Lower lobe of right lung (tissue), 2 donors: ENCODE results near the gene CLDN3. TPM values are rescaled to one million over a fixed set of nuclear protein-coding genes. Genes with fewer than 3 reads are reported as not detected.

ENCODE experiments used
- ATAC-seq, 2 donors: fragments of 200-7000 bp; cut with Tn5 transposase; one replicate each; pipeline ENCODE4 v1.9.1; 2020 to 2022; ENCODE audit warnings: mild to moderate bottlenecking in 2 of 2, moderate library complexity in 2 of 2
- DNase-seq: peaks from one replicate; pipeline ENCODE4 v3.0.0-alpha.2; 2020
- H3K27ac ChIP-seq: fragments of 200-600 bp; one replicate; pipeline ENCODE4 v1.8.0; 2022
- H3K27me3 ChIP-seq: fragments of 200-600 bp; one replicate; pipeline ENCODE4 v1.8.0; 2022; ENCODE audit warnings: low read depth
- H3K36me3 ChIP-seq: fragments of 200-600 bp; one replicate; pipeline ENCODE4 v1.8.0; 2022; ENCODE audit warnings: mild to moderate bottlenecking
- H3K4me1 ChIP-seq: fragments of 200-600 bp; one replicate; pipeline ENCODE4 v1.8.0; 2022
- H3K4me3 ChIP-seq: fragments of 200-600 bp; one replicate; pipeline ENCODE4 v1.8.0; 2022; ENCODE audit warnings: mild to moderate bottlenecking
- H3K9me3 ChIP-seq: fragments of 200-600 bp; one replicate; pipeline ENCODE4 v1.8.0; 2022
- CTCF ChIP-seq: fragments of 200-600 bp; IDR thresholded peaks from one replicate; pipeline ENCODE4 v1.8.0; 2022; ENCODE audit warnings: antibody characterized with exemption, mild to moderate bottlenecking
- intact Hi-C: fragments of 100-400 bp; cut with DNase I; formaldehyde crosslinking; loops from one replicate; pipeline ENCODE4 v1.11.0; 2022
- total RNA-seq: library from RNA; stranded (reverse); fragmentation: NEBNext Ultra II Directional; extraction: Animal tissue kit (Norgen Biotek cat#: 25700); gene quantifications from one replicate; pipeline ENCODE4 v1.2.1, GENCODE V29; 2021
- donor health status: DM: no; HTN: yes; CAD: no; lungs with severe emphysema.

The CLDN3 gene
- total RNA-seq, 1 donor from 2014 or later = 12.8 TPM

- intact Hi-C loops = no loop called here
- Histone ChIP-seq H3K4me3 (no peak overlapping the region), H3K27ac (no peak overlapping the region), H3K36me3 (peaks cover 17% of the 10 kb centered on the region), H3K4me1 (peaks cover 25% of the 10 kb centered on the region), H3K27me3 (no peaks in the 10 kb centered on the region), H3K9me3 (no peaks in the 10 kb centered on the region)
- no peak for ATAC-seq
- DNase-seq = no peak
- no peak for TF ChIP-seq CTCF
Observed at GRCh38 chr7:73736885-73737284, 33.2 kb downstream of the CLDN3 start.

- H3K4me3 ChIP-seq = no peak overlapping the region
- H3K36me3 ChIP-seq = peaks cover 17% of the 10 kb centered on the region
- H3K27ac ChIP-seq = peak overlapping the region; percentile 80
- no peak for TF ChIP-seq CTCF
- H3K4me1 ChIP-seq = peaks cover 25% of the 10 kb centered on the region
- intact Hi-C loops = no loop called here
- no peaks in the 10 kb centered on the region for H3K9me3 ChIP-seq
- no peaks in the 10 kb centered on the region for H3K27me3 ChIP-seq
- ATAC-seq (no peak), DNase-seq (no peak)
Observed at GRCh38 chr7:73735528-73735905, 34.6 kb downstream of the CLDN3 start.

- ATAC-seq (peak; percentile 76 to 87), DNase-seq (peak; percentile 91)
- Histone ChIP-seq H3K36me3 (peaks cover 17% of the 10 kb centered on the region), H3K4me3 (no peak overlapping the region), H3K27me3 (no peaks in the 10 kb centered on the region), H3K27ac (peak overlapping the region; percentile 80), H3K4me1 (peaks cover 25% of the 10 kb centered on the region), H3K9me3 (no peaks in the 10 kb centered on the region)
- peak; percentile 89 for TF ChIP-seq CTCF
- intact Hi-C loops = no loop called here
Observed at GRCh38 chr7:73734619-73735527, 35.2 kb downstream of the CLDN3 start.

DNA sequence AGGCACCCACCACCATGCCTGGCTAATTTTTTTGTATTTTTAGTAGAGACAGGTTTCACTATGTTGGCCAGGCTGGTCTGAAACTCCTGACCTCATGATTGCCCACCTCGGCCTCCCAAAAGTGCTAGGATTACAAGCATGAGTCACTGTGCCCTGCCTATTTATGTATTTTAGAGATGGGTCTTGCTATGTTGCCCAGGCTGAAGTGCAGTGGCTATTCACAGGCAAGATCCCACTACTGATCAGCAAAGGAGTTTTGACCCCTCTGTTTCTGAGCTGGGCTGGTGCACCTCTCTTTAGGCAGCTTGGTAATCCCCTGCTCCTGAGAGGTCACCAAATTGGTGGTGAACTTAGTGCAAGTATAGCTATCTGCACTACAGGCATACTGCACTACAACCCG is 37.7 kb downstream of the CLDN3 start:
- intact Hi-C loops = no loop called here
- no peak for TF ChIP-seq CTCF
- Histone ChIP-seq H3K4me1 (peaks cover 17% of the 10 kb centered on the region), H3K27me3 (no peaks in the 10 kb centered on the region), H3K27ac (no peak overlapping the region), H3K36me3 (peaks cover 17% of the 10 kb centered on the region), H3K9me3 (no peaks in the 10 kb centered on the region), H3K4me3 (no peak overlapping the region)
- no peak for ATAC-seq
- DNase-seq = no peak

- Histone ChIP-seq H3K27me3 (peaks cover 9% of the 10 kb centered on the region), H3K4me3 (no peak overlapping the region), H3K4me1 (peaks cover 11% of the 10 kb centered on the region), H3K36me3 (no peaks in the 10 kb centered on the region), H3K9me3 (no peaks in the 10 kb centered on the region), H3K27ac (no peak overlapping the region)
- intact Hi-C loops = no loop called here
- ATAC-seq = no peak
- no peak for DNase-seq
- TF ChIP-seq CTCF = no peak
Observed at GRCh38 chr7:73730485-73730884, 39.6 kb downstream of the CLDN3 start.
